Epithelial cell of umbilical artery (primary cell): ENCODE data around the gene ZNF836. TPM values are rescaled to one million over a fixed set of nuclear protein-coding genes. Genes with fewer than 3 reads are reported as not detected.

Experiments
- total RNA-seq: library from RNA; depleted of rRNA; stranded (reverse); fragments of >200 nt; gene quantifications from 2 replicates; pipeline ENCODE4 v1.2.3, GENCODE V29; 2014

The ZNF836 gene
- total RNA-seq = 3.5 and 3.6 TPM in 2 replicates

DNA sequence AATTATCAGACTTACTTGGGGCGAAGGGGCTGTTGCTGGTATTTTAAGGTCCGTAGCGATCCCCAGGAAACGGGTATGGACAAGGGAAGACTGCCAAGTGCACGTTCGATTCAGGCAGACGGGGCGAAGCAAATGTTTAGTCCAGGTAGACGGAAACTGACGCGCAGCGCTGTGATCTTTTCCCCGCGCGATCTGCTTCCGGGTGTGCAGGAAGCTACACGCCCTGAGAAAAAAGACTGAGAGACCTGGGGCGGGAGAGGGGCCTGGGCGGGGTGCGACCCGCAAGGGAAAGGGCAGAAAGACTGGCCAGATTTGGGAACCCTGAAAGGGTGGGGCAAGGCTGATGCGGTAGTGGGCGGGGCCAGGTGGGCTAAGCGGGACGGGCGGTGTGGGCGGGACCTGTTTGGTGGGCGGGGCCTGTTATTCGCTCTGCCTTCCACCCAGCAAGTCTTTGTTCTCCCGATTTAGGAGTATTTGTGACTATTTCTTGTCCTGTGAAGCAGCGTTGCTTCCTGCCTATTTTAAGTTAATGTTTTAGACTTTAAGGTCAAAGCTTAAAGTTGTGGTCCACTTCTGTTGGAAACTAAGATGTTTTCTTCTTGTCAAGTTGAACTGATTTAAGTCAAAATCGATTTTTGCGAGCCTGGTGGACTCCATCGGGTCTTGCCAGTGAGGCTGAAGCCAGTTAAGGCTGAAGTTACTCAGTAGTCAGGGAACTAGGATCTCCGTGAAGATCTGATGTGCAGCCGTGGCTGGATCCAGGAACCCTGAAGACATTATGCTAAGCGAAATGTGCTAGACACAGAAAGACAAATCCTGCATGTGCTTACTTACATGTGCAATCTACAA, at the start of gene ZNF836:
Gene ZNF836, minus strand, starts transcription at position 301 of the 849 bp plus-strand sequence. CDS start 3,549 bp downstream, outside the sequence.

DNA sequence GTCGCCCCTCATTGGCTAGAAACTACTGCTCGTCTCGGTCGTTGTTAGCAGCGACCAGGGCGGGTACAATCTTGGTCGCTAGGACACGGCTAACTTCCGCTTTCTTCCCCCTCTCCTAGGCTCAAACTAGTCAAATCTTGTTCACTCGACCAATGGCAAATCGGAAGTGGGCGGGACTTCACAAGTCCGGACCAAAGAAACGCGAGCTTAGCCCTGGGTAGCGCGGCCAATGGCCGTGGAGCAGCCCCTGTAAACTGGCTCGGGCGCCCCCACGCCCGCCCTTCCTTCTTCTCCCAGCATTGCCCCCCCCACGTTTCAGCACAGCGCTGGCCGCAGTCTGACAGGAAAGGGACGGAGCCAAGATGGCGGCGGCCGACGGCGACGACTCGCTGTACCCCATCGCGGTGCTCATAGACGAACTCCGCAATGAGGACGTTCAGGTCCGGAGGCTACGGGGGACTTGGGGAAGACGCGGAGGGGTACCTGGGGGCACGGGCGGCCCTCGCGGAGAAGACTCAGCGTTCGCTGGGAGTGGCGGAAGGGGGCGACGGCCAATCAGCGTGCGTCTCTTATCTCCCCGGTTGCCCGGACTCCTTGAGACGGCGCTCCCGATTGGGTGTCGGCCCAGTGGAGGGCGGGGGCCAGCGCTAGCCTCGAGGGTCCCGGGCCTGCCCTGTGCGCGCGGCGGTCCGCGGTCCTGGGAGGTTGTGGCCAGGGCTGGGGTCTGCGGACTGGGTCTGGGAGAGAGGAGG, 18.5 kb upstream of the ZNF836 start, which contains the start of gene PPP2R1A:
Gene PPP2R1A, plus strand, starts transcription at position 318 of the 752 bp plus-strand sequence. Its CDS starts 45 bp downstream, at position 363.

DNA sequence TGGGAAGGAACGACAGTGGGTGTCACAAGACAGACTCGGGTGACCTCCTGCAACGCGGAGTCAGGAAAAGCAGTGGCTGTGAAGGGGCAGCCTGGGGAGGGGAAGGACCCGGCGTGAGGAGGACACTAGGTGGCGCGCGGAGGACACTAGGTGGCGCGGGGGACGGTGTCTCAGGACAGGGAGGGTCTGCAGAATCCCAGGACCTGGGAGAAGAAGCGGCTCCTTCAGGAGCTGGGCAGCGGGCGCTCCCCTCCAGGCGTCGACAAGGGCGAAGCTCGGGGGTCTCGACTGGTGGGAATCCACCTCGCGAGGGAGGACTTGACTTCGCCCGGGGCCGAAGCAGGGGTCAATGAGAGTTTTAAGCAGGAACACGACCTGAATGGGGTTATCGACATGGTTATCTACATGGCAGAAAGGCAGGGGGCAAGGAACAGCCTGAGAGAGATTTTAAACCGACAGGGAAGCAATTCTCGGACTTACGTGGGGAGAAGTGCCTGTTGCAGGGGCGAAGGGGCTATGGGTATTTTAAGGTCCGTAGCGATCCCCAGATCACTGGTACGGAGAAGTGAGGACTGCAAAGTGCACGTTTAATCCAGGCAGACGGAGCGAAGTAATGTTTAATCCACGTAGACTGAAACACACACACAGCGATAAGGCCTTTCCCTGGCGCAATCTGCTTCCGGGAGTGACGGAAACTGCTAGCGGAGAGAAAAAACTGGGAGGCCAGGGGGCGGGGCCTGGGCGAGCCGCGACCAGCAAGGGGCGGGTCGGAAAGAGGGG, 32.0 kb downstream of the ZNF836 start, which contains the start of gene ZNF616:
Gene ZNF616, minus strand, starts transcription at position 687 of the 780 bp plus-strand sequence. CDS start 9,426 bp downstream, outside the sequence.

Other genes starting within 250 kb of the ZNF836 start
- 5.2 and 12.5 TPM in 2 replicates for gene ZNF613, start 244.1 kb downstream of the ZNF836 start, total RNA-seq
- 8.8 and 9.0 TPM in 2 replicates for gene ZNF350, start 184.8 kb downstream of the ZNF836 start, total RNA-seq
- 6.5 and 16.7 TPM in 2 replicates for gene ZNF615, start 163.4 kb downstream of the ZNF836 start, total RNA-seq
- 11.1 and 11.4 TPM in 2 replicates for gene ZNF614, start 143.2 kb downstream of the ZNF836 start, total RNA-seq
- 5.5 and 8.2 TPM in 2 replicates for gene ZNF432, start 122.8 kb downstream of the ZNF836 start, total RNA-seq
- gene ZNF841, start 75.9 kb downstream of the ZNF836 start, total RNA-seq = 11.7 and 17.9 TPM in 2 replicates
- 5.2 and 11.2 TPM in 2 replicates for gene ZNF616, start 31.7 kb downstream of the ZNF836 start, total RNA-seq
- gene PPP2R1A, start 18.4 kb upstream of the ZNF836 start, total RNA-seq = 84.8 and 90.0 TPM in 2 replicates
- gene ZNF766, start 98.0 kb upstream of the ZNF836 start, total RNA-seq = 9.4 and 9.9 TPM in 2 replicates
- 3.5 and 3.9 TPM in 2 replicates for gene ZNF480, start 125.5 kb upstream of the ZNF836 start, total RNA-seq
- 0.97 and 1.4 TPM in 2 replicates for gene ZNF610, start 164.6 kb upstream of the ZNF836 start, total RNA-seq
- 12.3 and 17.5 TPM in 2 replicates for gene ZNF880, start 198.3 kb upstream of the ZNF836 start, total RNA-seq
- 6.2 and 8.2 TPM in 2 replicates for gene ZNF528, start 226.2 kb upstream of the ZNF836 start, total RNA-seq